ENCODE measurements around the gene PLB1. TPM values are rescaled to one million over a fixed set of nuclear protein-coding genes. Genes with fewer than 3 reads are reported as not detected.

PLB1 gene
- total RNA-seq, 1 donor from 2014 or later = not detected

- H3K4me1 Mint-ChIP-seq (ENCODE audit: low read depth, unreplicated experiment) = peaks cover 12% of the 10 kb centered on the region
Measured at GRCh38 chr2:28639092-28639691, 143.3 kb downstream of the PLB1 start.

DNA sequence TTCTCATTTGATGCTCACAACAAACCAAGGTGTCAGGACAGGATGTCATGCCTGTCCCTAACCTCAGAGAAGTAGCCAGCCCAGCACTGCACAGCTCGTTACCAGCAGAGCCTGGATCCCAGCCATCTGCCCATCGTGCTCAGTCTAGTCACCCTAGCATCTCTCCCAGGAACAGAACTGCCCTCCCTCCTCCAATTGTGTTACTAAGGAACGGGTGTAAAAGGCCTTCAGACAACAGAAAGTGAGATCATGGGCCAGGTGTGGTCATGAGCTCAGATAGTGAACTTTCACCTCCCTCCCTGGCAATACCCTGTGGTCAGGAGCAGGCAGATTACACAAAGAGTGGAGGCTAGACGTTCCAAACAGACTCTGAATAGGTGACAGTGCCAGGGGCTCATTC lies 144.0 kb downstream of the PLB1 start:
- no peak for DNase-seq
- Mint-ChIP-seq H3K4me3 (ENCODE audit: unreplicated experiment) (no peak overlapping the region), H3K27me3 (ENCODE audit: unreplicated experiment) (peaks cover 6% of the 10 kb centered on the region), H3K27ac (ENCODE audit: unreplicated experiment) (no peak overlapping the region), H3K36me3 (ENCODE audit: unreplicated experiment) (no peaks in the 10 kb centered on the region), H3K4me1 (ENCODE audit: low read depth, unreplicated experiment) (peaks cover 12% of the 10 kb centered on the region), H3K9me3 (ENCODE audit: unreplicated experiment) (peaks cover 4% of the 10 kb centered on the region)
- no peak for TF ChIP-seq CTCF (IDR thresholded peaks at IDR 0.05; ENCODE audit: partially characterized antibody, unreplicated experiment)

More at GRCh38 chr2:28639092-28639691, 143.3 kb downstream of the PLB1 start:
- Mint-ChIP-seq H3K27me3 (ENCODE audit: unreplicated experiment) (peaks cover 6% of the 10 kb centered on the region), H3K27ac (ENCODE audit: unreplicated experiment) (no peak overlapping the region), H3K9me3 (ENCODE audit: unreplicated experiment) (peaks cover 4% of the 10 kb centered on the region), H3K36me3 (ENCODE audit: unreplicated experiment) (no peaks in the 10 kb centered on the region), H3K4me3 (ENCODE audit: unreplicated experiment) (no peak overlapping the region)
- TF ChIP-seq CTCF (IDR thresholded peaks at IDR 0.05; ENCODE audit: partially characterized antibody, unreplicated experiment) = no peak
- DNase-seq = no peak

DNA sequence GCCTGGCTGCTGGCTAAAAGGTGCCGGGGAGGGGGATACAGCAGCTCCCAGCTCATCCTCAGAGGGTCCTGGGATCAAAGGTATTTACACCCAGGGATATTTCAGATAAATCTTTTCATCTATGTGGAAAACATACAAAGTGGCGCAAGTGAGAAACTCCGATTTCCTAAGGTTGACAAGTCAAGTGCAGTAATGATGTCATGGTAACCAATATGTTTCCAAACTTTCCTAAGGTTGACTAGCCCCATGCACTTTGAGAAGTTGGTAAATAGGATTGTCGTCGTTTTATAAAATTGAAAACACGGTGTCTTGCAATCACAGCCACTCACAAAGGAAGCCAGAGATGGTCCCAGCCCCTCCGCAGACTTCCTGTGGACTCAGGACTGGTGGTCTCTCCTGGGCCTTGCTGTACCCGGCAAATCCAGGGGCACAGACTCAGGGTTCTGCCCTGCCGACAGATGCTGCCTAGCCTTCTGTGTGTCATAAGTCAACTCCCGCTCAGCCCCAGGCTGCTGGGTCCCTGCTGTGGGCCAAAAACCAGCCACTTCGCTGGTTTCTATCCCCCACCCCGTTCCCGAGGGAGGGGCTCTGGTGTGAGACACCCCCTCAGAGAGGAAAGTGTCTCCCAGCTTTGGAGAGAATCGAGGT lies 144.5 kb downstream of the PLB1 start:
- DNase-seq = no peak
- Mint-ChIP-seq H3K27ac (ENCODE audit: unreplicated experiment) (no peak overlapping the region), H3K27me3 (ENCODE audit: unreplicated experiment) (peaks cover 8% of the 10 kb centered on the region), H3K4me3 (ENCODE audit: unreplicated experiment) (no peak overlapping the region), H3K9me3 (ENCODE audit: unreplicated experiment) (peaks cover 4% of the 10 kb centered on the region), H3K4me1 (ENCODE audit: low read depth, unreplicated experiment) (peaks cover 12% of the 10 kb centered on the region), H3K36me3 (ENCODE audit: unreplicated experiment) (no peaks in the 10 kb centered on the region)
- TF ChIP-seq CTCF (IDR thresholded peaks at IDR 0.05; ENCODE audit: partially characterized antibody, unreplicated experiment) = no peak

GRCh38 chr2:28640908-28641300 lies 145.0 kb downstream of the PLB1 start:
- Mint-ChIP-seq H3K27ac (ENCODE audit: unreplicated experiment) (no peak overlapping the region), H3K4me1 (ENCODE audit: low read depth, unreplicated experiment) (peaks cover 12% of the 10 kb centered on the region), H3K27me3 (ENCODE audit: unreplicated experiment) (peaks cover 8% of the 10 kb centered on the region), H3K4me3 (ENCODE audit: unreplicated experiment) (no peak overlapping the region), H3K36me3 (ENCODE audit: unreplicated experiment) (no peaks in the 10 kb centered on the region), H3K9me3 (ENCODE audit: unreplicated experiment) (peaks cover 4% of the 10 kb centered on the region)
- TF ChIP-seq CTCF (IDR thresholded peaks at IDR 0.05; ENCODE audit: partially characterized antibody, unreplicated experiment) = no peak
- no peak for DNase-seq

- H3K4me3 Mint-ChIP-seq (ENCODE audit: unreplicated experiment) = no peak overlapping the region
- peaks cover 12% of the 10 kb centered on the region for H3K4me1 Mint-ChIP-seq (ENCODE audit: low read depth, unreplicated experiment)
- H3K27me3 Mint-ChIP-seq (ENCODE audit: unreplicated experiment) = peaks cover 8% of the 10 kb centered on the region
- DNase-seq = no peak
- peaks cover 2% of the 10 kb centered on the region for H3K9me3 Mint-ChIP-seq (ENCODE audit: unreplicated experiment)
- H3K27ac Mint-ChIP-seq (ENCODE audit: unreplicated experiment) = no peak overlapping the region
- no peak for TF ChIP-seq CTCF (IDR thresholded peaks at IDR 0.05; ENCODE audit: partially characterized antibody, unreplicated experiment)
- H3K36me3 Mint-ChIP-seq (ENCODE audit: unreplicated experiment) = no peaks in the 10 kb centered on the region
Measured at GRCh38 chr2:28642796-28643195, 146.9 kb downstream of the PLB1 start.

Data from glutamatergic neuron (in vitro differentiated cells).